ENCODE measurements around the gene CTNND2.

The CTNND2 gene

DNA sequence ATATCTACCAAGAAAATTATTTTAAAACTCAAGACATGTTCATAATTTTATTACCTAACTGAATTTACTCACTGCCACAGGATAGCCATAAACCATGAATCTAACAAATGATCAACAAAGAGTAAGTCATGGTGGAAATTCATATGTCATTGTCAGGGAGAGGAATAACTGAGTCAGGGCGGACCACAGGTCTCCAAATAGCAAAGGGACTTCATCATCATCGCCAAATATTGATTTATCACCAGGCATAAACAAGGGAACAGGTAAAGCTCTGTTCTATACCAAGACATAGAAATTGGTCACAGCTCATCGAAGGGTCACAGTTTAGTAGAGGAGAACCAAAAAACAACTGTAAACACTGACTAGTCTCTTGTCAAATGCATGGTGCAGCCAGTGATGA lies 94.8 kb downstream of the CTNND2 start:
- no peak for ATAC-seq (ENCODE audit: insufficient read depth, low read depth)

DNA sequence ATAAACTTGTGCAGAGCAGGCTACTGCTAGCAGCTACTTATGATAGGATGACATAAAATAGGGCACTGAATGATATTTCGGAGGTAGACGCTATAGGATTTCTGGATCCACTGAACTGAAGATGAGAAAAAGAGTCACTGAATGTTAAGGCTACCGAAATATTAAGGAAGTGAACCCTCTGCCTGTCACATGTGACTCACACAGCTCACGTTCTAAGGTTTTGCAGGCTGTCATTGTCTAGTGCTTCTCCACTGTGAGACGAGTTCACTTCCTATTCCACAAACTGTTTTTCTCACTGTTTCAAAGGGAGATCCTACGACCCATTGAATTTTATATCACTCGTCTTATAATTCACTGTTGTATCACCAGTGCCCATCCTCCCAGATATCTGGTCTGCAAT lies 100.8 kb downstream of the CTNND2 start:
- H3K27me3 ChIP-seq (ENCODE audit: insufficient read depth, low read length, poor library complexity), result no peaks in the 10 kb centered on the region
- H3K27ac ChIP-seq (ENCODE audit: low read length), result no peak overlapping the region
- H3K79me2 ChIP-seq (ENCODE audit: insufficient read depth, low read length), result no peaks in the 10 kb centered on the region
- no peak overlapping the region for H3K4me2 ChIP-seq (ENCODE audit: insufficient read depth, low read length)
- H3K4me3 ChIP-seq (ENCODE audit: low read depth in 1 of 2, low read length in 2 of 2), result no peak overlapping the region
- no peaks in the 10 kb centered on the region for H3K36me3 ChIP-seq (ENCODE audit: insufficient read depth, low read length)
- ATAC-seq (ENCODE audit: insufficient read depth, low read depth) (no peak), DNase-seq (no peak)
- no peaks in the 10 kb centered on the region for H4K20me1 ChIP-seq (ENCODE audit: insufficient read depth, low read length)
- TF ChIP-seq, protein P1, sequence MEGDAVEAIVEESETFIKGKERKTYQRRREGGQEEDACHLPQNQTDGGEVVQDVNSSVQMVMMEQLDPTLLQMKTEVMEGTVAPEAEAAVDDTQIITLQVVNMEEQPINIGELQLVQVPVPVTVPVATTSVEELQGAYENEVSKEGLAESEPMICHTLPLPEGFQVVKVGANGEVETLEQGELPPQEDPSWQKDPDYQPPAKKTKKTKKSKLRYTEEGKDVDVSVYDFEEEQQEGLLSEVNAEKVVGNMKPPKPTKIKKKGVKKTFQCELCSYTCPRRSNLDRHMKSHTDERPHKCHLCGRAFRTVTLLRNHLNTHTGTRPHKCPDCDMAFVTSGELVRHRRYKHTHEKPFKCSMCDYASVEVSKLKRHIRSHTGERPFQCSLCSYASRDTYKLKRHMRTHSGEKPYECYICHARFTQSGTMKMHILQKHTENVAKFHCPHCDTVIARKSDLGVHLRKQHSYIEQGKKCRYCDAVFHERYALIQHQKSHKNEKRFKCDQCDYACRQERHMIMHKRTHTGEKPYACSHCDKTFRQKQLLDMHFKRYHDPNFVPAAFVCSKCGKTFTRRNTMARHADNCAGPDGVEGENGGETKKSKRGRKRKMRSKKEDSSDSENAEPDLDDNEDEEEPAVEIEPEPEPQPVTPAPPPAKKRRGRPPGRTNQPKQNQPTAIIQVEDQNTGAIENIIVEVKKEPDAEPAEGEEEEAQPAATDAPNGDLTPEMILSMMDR (IDR thresholded peaks at IDR 0.05; ENCODE audit: borderline replicate concordance, extremely low read depth, low read length, poor library complexity, severe bottlenecking), result no peak
- H3K9ac ChIP-seq (ENCODE audit: low read depth, low read length), result no peak overlapping the region
- no peaks in the 10 kb centered on the region for H3K9me3 ChIP-seq (ENCODE audit: insufficient read depth, low read length, severe bottlenecking)
- no peak overlapping the region for H2AFZ ChIP-seq (ENCODE audit: low read depth, low read length)
- H3K4me1 ChIP-seq (ENCODE audit: insufficient read depth, low read length), result no peaks in the 10 kb centered on the region

More for the DNA sequence above, 94.8 kb downstream of the CTNND2 start:
- Histone ChIP-seq H3K4me2 (ENCODE audit: insufficient read depth, low read length) (no peak overlapping the region), H3K27me3 (ENCODE audit: insufficient read depth, low read length, poor library complexity) (no peaks in the 10 kb centered on the region), H3K4me3 (ENCODE audit: low read depth in 1 of 2, low read length in 2 of 2) (no peak overlapping the region), H3K9me3 (ENCODE audit: insufficient read depth, low read length, severe bottlenecking) (no peaks in the 10 kb centered on the region), H4K20me1 (ENCODE audit: insufficient read depth, low read length) (no peaks in the 10 kb centered on the region), H2AFZ (ENCODE audit: low read depth, low read length) (no peak overlapping the region), H3K9ac (ENCODE audit: low read depth, low read length) (no peak overlapping the region), H3K4me1 (ENCODE audit: insufficient read depth, low read length) (no peaks in the 10 kb centered on the region), H3K27ac (ENCODE audit: low read length) (no peak overlapping the region), H3K36me3 (ENCODE audit: insufficient read depth, low read length) (no peaks in the 10 kb centered on the region), H3K79me2 (ENCODE audit: insufficient read depth, low read length) (no peaks in the 10 kb centered on the region)
- TF ChIP-seq, protein P1 (IDR thresholded peaks at IDR 0.05; ENCODE audit: borderline replicate concordance, extremely low read depth, low read length, poor library complexity, severe bottlenecking), result no peak
- no peak for TF ChIP-seq EZH2 (IDR thresholded peaks at IDR 0.05; ENCODE audit: borderline replicate concordance, low read depth, low read length, severe bottlenecking)
- no peak for DNase-seq

GRCh38 chr5:11801061-11801460 lies 103.2 kb downstream of the CTNND2 start:
- Histone ChIP-seq H3K27ac (ENCODE audit: low read length) (no peak overlapping the region), H3K36me3 (ENCODE audit: insufficient read depth, low read length) (no peaks in the 10 kb centered on the region), H3K4me1 (ENCODE audit: insufficient read depth, low read length) (no peaks in the 10 kb centered on the region), H3K4me2 (ENCODE audit: insufficient read depth, low read length) (no peak overlapping the region), H3K9ac (ENCODE audit: low read depth, low read length) (no peak overlapping the region), H3K27me3 (ENCODE audit: insufficient read depth, low read length, poor library complexity) (no peaks in the 10 kb centered on the region), H3K4me3 (ENCODE audit: low read depth in 1 of 2, low read length in 2 of 2) (no peak overlapping the region), H3K79me2 (ENCODE audit: insufficient read depth, low read length) (no peaks in the 10 kb centered on the region), H2AFZ (ENCODE audit: low read depth, low read length) (no peak overlapping the region), H4K20me1 (ENCODE audit: insufficient read depth, low read length) (no peaks in the 10 kb centered on the region), H3K9me3 (ENCODE audit: insufficient read depth, low read length, severe bottlenecking) (no peaks in the 10 kb centered on the region)
- no peak for ATAC-seq (ENCODE audit: insufficient read depth, low read depth)
- no peak for TF ChIP-seq EZH2 (IDR thresholded peaks at IDR 0.05; ENCODE audit: borderline replicate concordance, low read depth, low read length, severe bottlenecking)
- TF ChIP-seq, protein P1 (IDR thresholded peaks at IDR 0.05; ENCODE audit: borderline replicate concordance, extremely low read depth, low read length, poor library complexity, severe bottlenecking), result no peak
- DNase-seq, result no peak

GRCh38 chr5:11797132-11797531 lies 107.1 kb downstream of the CTNND2 start:
- Histone ChIP-seq H4K20me1 (ENCODE audit: insufficient read depth, low read length) (no peaks in the 10 kb centered on the region), H3K9ac (ENCODE audit: low read depth, low read length) (no peak overlapping the region), H3K79me2 (ENCODE audit: insufficient read depth, low read length) (no peaks in the 10 kb centered on the region), H3K27ac (ENCODE audit: low read length) (no peak overlapping the region), H3K4me3 (ENCODE audit: low read depth in 1 of 2, low read length in 2 of 2) (no peak overlapping the region), H3K9me3 (ENCODE audit: insufficient read depth, low read length, severe bottlenecking) (no peaks in the 10 kb centered on the region), H3K4me2 (ENCODE audit: insufficient read depth, low read length) (no peak overlapping the region), H2AFZ (ENCODE audit: low read depth, low read length) (no peak overlapping the region), H3K4me1 (ENCODE audit: insufficient read depth, low read length) (no peaks in the 10 kb centered on the region), H3K27me3 (ENCODE audit: insufficient read depth, low read length, poor library complexity) (no peaks in the 10 kb centered on the region), H3K36me3 (ENCODE audit: insufficient read depth, low read length) (no peaks in the 10 kb centered on the region)
- ATAC-seq (ENCODE audit: insufficient read depth, low read depth) (no peak), DNase-seq (no peak)
- TF ChIP-seq EZH2 (IDR thresholded peaks at IDR 0.05; ENCODE audit: borderline replicate concordance, low read depth, low read length, severe bottlenecking), result no peak
- TF ChIP-seq, protein P1 (IDR thresholded peaks at IDR 0.05; ENCODE audit: borderline replicate concordance, extremely low read depth, low read length, poor library complexity, severe bottlenecking), result no peak

Data from DND-41 (cell line).